Loucy (cell line): ENCODE data around the gene PHF13.

ENCODE experiments used
- CTCF ChIP-seq: fragments of 200-600 bp; sonication (generic); conservative IDR thresholded peaks from 2 replicates; pipeline ENCODE4 v1.5.1; 2014; ENCODE audit warnings: mild to moderate bottlenecking, antibody characterized with exemption, low read length
- EZH2phosphoT487 ChIP-seq: fragments of 200-600 bp; IDR thresholded peaks from 2 replicates; pipeline ENCODE4 v1.6.1; 2018; ENCODE audit warnings: antibody characterized with exemption, mild to moderate bottlenecking, moderate library complexity, borderline replicate concordance

- TF ChIP-seq CTCF (no peak), EZH2phosphoT487 (no peak)
Measured at GRCh38 chr1:6586404-6586816, 27.1 kb upstream of the PHF13 start.
